SH-SY5Y (cell line): ENCODE measurements around the gene VTI1A.

Experiments used
- GATA2 ChIP-seq: IDR thresholded peaks from 2 replicates; pipeline ENCODE4 v1.6.1; 2011; ENCODE audit warnings: mild to moderate bottlenecking, low read depth, low read length
- GATA3 ChIP-seq: IDR thresholded peaks from 2 replicates; pipeline ENCODE4 v1.6.1; 2011; ENCODE audit warnings: low read depth, mild to moderate bottlenecking, low read length, moderate library complexity

GRCh38 chr10:112696592-112696991 lies 249.6 kb downstream of the VTI1A start:
- TF ChIP-seq GATA2 (no peak), GATA3 (no peak)
